T-helper 17 cell (primary cell): ENCODE data around the gene GDPD2. TPM values are rescaled to one million over a fixed set of nuclear protein-coding genes. Genes with fewer than 3 reads are reported as not detected.
"Not testable (repeated sequence)": the region's sequence is repeated elsewhere in the genome, so short reads cannot be mapped to it uniquely, and the experiment has no call there.

Experiments
- ATAC-seq: fragments of 150-1000 bp; cut with Tn5 transposase; 2 replicates; pipeline ENCODE4 v1.10.0; 2021; ENCODE audit warnings: mild to moderate bottlenecking, moderate library complexity
- DNase-seq, 3 donors: peaks; one replicate each; pipeline versions ENCODE4 v3.0.0 to v3.0.0-alpha.2; 2020 to 2021
- H3K9me3 ChIP-seq: one replicate; pipeline ENCODE4 v1.7.0; 2013; ENCODE audit warnings: low read length, mild to moderate bottlenecking; ENCODE audit not compliant: control insufficient read depth, poor library complexity, severe bottlenecking
- H3K27ac Mint-ChIP-seq: one replicate; pipeline ENCODE4 v1.8.0; 2022; ENCODE audit warnings: mild to moderate bottlenecking, moderate library complexity, mixed read lengths
- H3K27me3 Mint-ChIP-seq: one replicate; pipeline ENCODE4 v1.8.0; 2022; ENCODE audit warnings: mixed read lengths
- H3K36me3 Mint-ChIP-seq: one replicate; pipeline ENCODE4 v1.8.0; 2022; ENCODE audit warnings: low read depth, mixed read lengths
- H3K4me1 Mint-ChIP-seq: one replicate; pipeline ENCODE4 v1.8.0; 2022; ENCODE audit warnings: mild to moderate bottlenecking, mixed read lengths
- H3K4me3 Mint-ChIP-seq: one replicate; pipeline ENCODE4 v1.8.0; 2022; ENCODE audit warnings: mild to moderate bottlenecking, moderate library complexity, mixed read lengths
- total RNA-seq, 4 donors: library from RNA in 2 of 4; stranded (reverse) in 2 of 4; gene quantifications; one replicate each; pipeline ENCODE4 v1.2.3 and lab custom pipeline; 2022 to 2026

GDPD2 gene, protein sequence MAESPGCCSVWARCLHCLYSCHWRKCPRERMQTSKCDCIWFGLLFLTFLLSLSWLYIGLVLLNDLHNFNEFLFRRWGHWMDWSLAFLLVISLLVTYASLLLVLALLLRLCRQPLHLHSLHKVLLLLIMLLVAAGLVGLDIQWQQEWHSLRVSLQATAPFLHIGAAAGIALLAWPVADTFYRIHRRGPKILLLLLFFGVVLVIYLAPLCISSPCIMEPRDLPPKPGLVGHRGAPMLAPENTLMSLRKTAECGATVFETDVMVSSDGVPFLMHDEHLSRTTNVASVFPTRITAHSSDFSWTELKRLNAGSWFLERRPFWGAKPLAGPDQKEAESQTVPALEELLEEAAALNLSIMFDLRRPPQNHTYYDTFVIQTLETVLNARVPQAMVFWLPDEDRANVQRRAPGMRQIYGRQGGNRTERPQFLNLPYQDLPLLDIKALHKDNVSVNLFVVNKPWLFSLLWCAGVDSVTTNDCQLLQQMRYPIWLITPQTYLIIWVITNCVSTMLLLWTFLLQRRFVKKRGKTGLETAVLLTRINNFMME
- total RNA-seq (not detected), total RNA-seq (lab: John Stamatoyannopoulos, UW) (0 reads per million in 2 donors)

DNA sequence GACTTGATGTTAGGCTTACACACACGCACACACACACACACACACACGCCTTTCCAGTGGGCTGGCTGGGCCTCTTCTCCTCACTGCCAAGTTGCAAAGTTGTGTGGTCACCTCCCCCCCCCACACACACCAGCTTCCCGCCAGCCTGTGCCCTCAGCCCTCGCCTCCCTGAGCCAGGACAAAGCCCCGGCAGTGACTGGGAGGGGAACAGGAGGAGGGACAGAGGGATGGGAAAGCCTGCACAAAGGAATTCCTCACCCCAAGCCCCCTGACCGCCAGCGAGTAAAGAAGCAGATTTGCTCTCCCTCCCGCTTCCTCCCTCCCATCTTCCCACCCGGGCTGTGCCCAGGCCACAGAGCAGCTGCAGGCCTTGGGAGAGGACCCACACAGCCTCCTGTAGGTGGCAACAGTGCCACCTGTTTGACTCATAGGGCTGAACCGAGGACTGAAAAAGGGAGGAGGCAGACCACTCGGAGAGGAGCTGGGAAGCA is at the start of gene GDPD2:
GDPD2 (plus strand) TSS at position 464 of the 491 bp plus-strand sequence. CDS start 1,671 bp downstream, outside the sequence.
- Mint-ChIP-seq H3K27ac (no peak within 1 kb of the TSS), H3K4me1 (no peaks in the 10 kb centered on the region), H3K27me3 (no peaks in the 10 kb centered on the region), H3K36me3 (no peaks in the 10 kb centered on the region), H3K4me3 (no peak within 1 kb of the TSS)
- no peak for DNase-seq
- H3K9me3 ChIP-seq = no peaks in the 10 kb centered on the region
- ATAC-seq = no peak

GRCh38 chrX:70386235-70386634 is 36.9 kb upstream of the GDPD2 start:
- no peaks in the 10 kb centered on the region for H3K9me3 ChIP-seq
- H3K27ac Mint-ChIP-seq = no peak overlapping the region
- H3K36me3 Mint-ChIP-seq = no peaks in the 10 kb centered on the region
- DNase-seq (no peak), ATAC-seq (no peak)
- H3K4me1 Mint-ChIP-seq = no peaks in the 10 kb centered on the region
- no peak overlapping the region for H3K4me3 Mint-ChIP-seq
- H3K27me3 Mint-ChIP-seq = no peaks in the 10 kb centered on the region

GRCh38 chrX:70398899-70399298 is 24.2 kb upstream of the GDPD2 start:
- no peaks in the 10 kb centered on the region for H3K4me1 Mint-ChIP-seq
- H3K27me3 Mint-ChIP-seq = no peaks in the 10 kb centered on the region
- H3K9me3 ChIP-seq = no peaks in the 10 kb centered on the region
- DNase-seq (no peak), ATAC-seq (peak; percentile 92)
- peak overlapping the region; percentile 74 for H3K27ac Mint-ChIP-seq
- no peaks in the 10 kb centered on the region for H3K36me3 Mint-ChIP-seq
- no peak overlapping the region for H3K4me3 Mint-ChIP-seq

- not testable (repeated sequence) for H3K27ac Mint-ChIP-seq, H3K27me3 Mint-ChIP-seq, ATAC-seq, DNase-seq, H3K36me3 Mint-ChIP-seq, H3K4me3 Mint-ChIP-seq, H3K9me3 ChIP-seq, H3K4me1 Mint-ChIP-seq
Observed at GRCh38 chrX:70400181-70400580, 22.9 kb upstream of the GDPD2 start.

- no peaks in the 10 kb centered on the region for H3K9me3 ChIP-seq
- Mint-ChIP-seq H3K27me3 (no peaks in the 10 kb centered on the region), H3K27ac (no peak overlapping the region), H3K4me1 (no peaks in the 10 kb centered on the region), H3K4me3 (no peak overlapping the region), H3K36me3 (no peaks in the 10 kb centered on the region)
- DNase-seq (no peak), ATAC-seq (no peak)
Observed at GRCh38 chrX:70402721-70403120, 20.4 kb upstream of the GDPD2 start.

GRCh38 chrX:70405003-70405402 is 18.1 kb upstream of the GDPD2 start:
- no peaks in the 10 kb centered on the region for H3K4me1 Mint-ChIP-seq

DNA sequence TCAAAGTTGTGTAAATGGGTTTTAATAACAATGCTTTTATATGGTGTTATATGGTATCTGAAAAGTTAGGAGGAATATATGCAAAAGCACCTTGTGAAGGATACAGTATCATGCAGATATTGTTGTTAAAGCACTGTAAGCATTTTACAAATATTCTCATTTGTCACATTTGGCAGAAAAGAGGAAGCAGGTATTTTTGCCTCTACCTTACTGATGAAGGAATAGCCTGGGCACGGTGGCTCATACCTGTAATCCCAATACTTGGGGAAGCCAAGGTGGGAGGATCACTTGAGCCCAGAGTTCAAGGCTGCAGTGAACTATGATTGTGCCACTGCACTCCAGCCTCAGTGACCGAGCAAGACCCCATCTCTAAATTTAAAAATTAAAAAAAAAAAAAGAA is 12.2 kb upstream of the GDPD2 start:
- Mint-ChIP-seq H3K4me1 (no peaks in the 10 kb centered on the region), H3K27ac (no peak overlapping the region), H3K4me3 (no peak overlapping the region), H3K36me3 (no peaks in the 10 kb centered on the region), H3K27me3 (no peaks in the 10 kb centered on the region)
- ATAC-seq (no peak), DNase-seq (no peak)
- H3K9me3 ChIP-seq = no peaks in the 10 kb centered on the region

More at GRCh38 chrX:70405003-70405402, 18.1 kb upstream of the GDPD2 start:
- Mint-ChIP-seq H3K36me3 (no peaks in the 10 kb centered on the region), H3K27me3 (no peaks in the 10 kb centered on the region), H3K4me3 (no peak overlapping the region), H3K27ac (no peak overlapping the region)
- ATAC-seq (no peak), DNase-seq (no peak)
- no peaks in the 10 kb centered on the region for H3K9me3 ChIP-seq

GRCh38 chrX:70411475-70411874 is 11.6 kb upstream of the GDPD2 start:
- no peaks in the 10 kb centered on the region for H3K36me3 Mint-ChIP-seq
- H3K4me1 Mint-ChIP-seq = no peaks in the 10 kb centered on the region
- no peak overlapping the region for H3K27ac Mint-ChIP-seq
- DNase-seq = no peak
- H3K9me3 ChIP-seq = no peaks in the 10 kb centered on the region
- H3K27me3 Mint-ChIP-seq = no peaks in the 10 kb centered on the region
- H3K4me3 Mint-ChIP-seq = no peak overlapping the region
- ATAC-seq = no peak

DNA sequence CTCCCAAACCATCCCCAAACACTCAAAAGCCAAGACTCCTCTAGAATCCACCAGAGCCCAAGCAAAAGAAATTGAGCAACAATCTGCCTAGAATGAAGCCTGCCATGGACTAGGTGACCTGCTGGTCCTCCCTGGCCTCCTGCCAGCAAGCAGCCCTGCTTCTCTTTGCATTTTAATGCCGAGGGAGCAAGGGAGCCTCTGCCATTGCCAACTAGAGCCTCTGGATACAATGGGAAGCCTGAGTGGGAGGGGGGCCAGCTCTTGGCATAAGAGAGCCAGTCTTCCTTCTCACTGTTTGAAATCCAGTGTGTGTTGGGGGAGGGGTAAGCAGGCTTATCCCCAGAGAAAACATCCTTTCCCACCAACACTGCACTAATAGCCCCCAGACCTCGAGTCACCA is 1.5 kb upstream of the GDPD2 start:
- no peaks in the 10 kb centered on the region for H3K9me3 ChIP-seq
- ATAC-seq (no peak), DNase-seq (no peak)
- Mint-ChIP-seq H3K27me3 (no peaks in the 10 kb centered on the region), H3K36me3 (no peaks in the 10 kb centered on the region), H3K4me1 (no peaks in the 10 kb centered on the region), H3K27ac (no peak overlapping the region), H3K4me3 (no peak overlapping the region)

DNA sequence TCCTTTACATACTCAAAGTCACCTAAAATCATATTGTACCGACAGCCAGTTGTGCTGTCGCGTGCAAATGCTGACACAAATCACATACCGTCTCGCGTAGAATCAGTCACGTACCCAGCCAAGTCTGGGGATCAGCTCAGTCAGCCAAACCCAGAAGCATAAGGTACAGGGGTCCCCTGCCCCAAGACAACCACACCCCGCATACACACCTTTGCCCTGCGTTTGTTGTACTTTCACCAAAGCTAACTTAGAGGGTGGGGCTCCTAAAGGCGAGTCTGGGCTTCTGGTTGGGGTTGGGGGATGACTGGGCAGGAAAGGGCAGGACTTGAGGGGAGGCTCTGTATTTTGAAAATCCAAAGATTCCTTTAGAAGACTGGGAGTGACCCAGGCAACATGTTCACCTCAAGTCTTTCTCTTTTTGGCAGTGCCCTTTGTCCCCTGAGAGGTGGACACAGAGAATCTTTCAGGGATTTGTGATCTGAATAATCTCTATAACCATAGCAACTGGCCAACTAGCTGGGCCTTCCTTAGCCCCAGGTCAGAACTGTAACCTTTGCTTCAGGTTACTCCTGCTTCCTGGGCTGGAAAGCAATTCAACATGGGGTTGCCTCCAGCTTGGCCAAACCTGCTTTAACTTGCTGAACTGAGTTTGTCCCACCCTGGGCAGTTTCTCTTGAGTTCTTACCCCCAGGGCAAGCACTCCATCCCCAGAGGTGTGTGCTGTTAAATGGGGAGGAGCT is 992 bp downstream of the GDPD2 start:
- DNase-seq = no peak
- Mint-ChIP-seq H3K4me3 (no peak overlapping the region), H3K27ac (no peak overlapping the region), H3K4me1 (no peaks in the 10 kb centered on the region), H3K27me3 (peaks cover 7% of the 10 kb centered on the region), H3K36me3 (no peaks in the 10 kb centered on the region)
- no peak for ATAC-seq
- H3K9me3 ChIP-seq = no peaks in the 10 kb centered on the region

DNA sequence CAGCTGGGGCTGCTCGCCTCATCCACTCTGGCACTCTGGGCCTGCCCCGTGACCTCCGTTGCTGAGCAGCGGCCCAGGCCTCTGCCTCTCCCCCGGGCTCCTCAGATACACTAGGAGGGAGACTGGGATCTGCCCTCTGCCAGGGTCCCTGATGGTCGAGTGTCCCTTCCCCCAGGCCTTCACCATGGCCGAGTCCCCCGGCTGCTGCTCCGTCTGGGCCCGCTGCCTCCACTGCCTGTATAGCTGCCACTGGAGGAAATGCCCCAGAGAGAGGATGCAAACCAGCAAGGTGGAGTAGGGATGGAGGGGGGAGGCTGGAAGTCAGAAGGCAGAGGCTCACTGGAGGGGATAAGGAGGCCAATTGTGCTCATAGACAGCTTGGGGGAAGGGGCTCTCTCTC is 1.7 kb downstream of the GDPD2 start:
- H3K4me3 Mint-ChIP-seq = no peak overlapping the region
- no peak overlapping the region for H3K27ac Mint-ChIP-seq
- DNase-seq (no peak), ATAC-seq (no peak)
- H3K36me3 Mint-ChIP-seq = no peaks in the 10 kb centered on the region
- H3K9me3 ChIP-seq = no peaks in the 10 kb centered on the region
- no peaks in the 10 kb centered on the region for H3K4me1 Mint-ChIP-seq
- H3K27me3 Mint-ChIP-seq = peaks cover 7% of the 10 kb centered on the region

- Mint-ChIP-seq H3K27me3 (peaks cover 7% of the 10 kb centered on the region), H3K36me3 (no peaks in the 10 kb centered on the region), H3K4me1 (no peaks in the 10 kb centered on the region), H3K4me3 (no peak overlapping the region), H3K27ac (no peak overlapping the region)
- no peaks in the 10 kb centered on the region for H3K9me3 ChIP-seq
- ATAC-seq (no peak), DNase-seq (no peak)
Observed at GRCh38 chrX:70426286-70427278, 3.5 kb downstream of the GDPD2 start.
